ENCODE data around the gene LOXL3.

The LOXL3 gene

GRCh38 chr2:74497777-74498499, 55.8 kb downstream of the LOXL3 start:
- H3K27ac ChIP-seq (ENCODE audit: poor library complexity, severe bottlenecking), result no peak overlapping the region
- no peaks in the 10 kb centered on the region for H3K9me3 ChIP-seq (ENCODE audit: severe bottlenecking)
- DNase-seq (ENCODE audit: low spot score) (no peak), ATAC-seq (ENCODE audit: low read depth) (peak; percentile 24)
- peaks cover 14% of the 10 kb centered on the region for H3K27me3 ChIP-seq (ENCODE audit: insufficient read depth, poor library complexity, severe bottlenecking)
- peaks cover 3% of the 10 kb centered on the region; the same call in 1 of the 2 replicates for H3K36me3 ChIP-seq (ENCODE audit: low read depth)
- H3K4me3 ChIP-seq (ENCODE audit: severe bottlenecking), result peak overlapping the region; percentile 2
- H3K4me1 ChIP-seq (ENCODE audit: insufficient read depth, poor library complexity, severe bottlenecking), result peaks cover 8% of the 10 kb centered on the region
- no peak for TF ChIP-seq CTCF (IDR thresholded peaks at IDR 0.05; ENCODE audit: poor library complexity, severe bottlenecking)

- no peak for DNase-seq (ENCODE audit: low spot score)
- no peak for ATAC-seq (ENCODE audit: low read depth)
- Histone ChIP-seq H3K9me3 (ENCODE audit: severe bottlenecking) (no peaks in the 10 kb centered on the region), H3K4me3 (ENCODE audit: severe bottlenecking) (no peak overlapping the region), H3K27me3 (ENCODE audit: insufficient read depth, poor library complexity, severe bottlenecking) (peaks cover 14% of the 10 kb centered on the region), H3K36me3 (ENCODE audit: low read depth) (peaks cover 8% of the 10 kb centered on the region), H3K4me1 (ENCODE audit: insufficient read depth, poor library complexity, severe bottlenecking) (peaks cover 8% of the 10 kb centered on the region), H3K27ac (ENCODE audit: poor library complexity, severe bottlenecking) (no peak overlapping the region)
- TF ChIP-seq CTCF (IDR thresholded peaks at IDR 0.05; ENCODE audit: poor library complexity, severe bottlenecking), result no peak
These were observed 56.6 kb downstream of the LOXL3 start for GRCh38 chr2:74496997-74497776.

- TF ChIP-seq CTCF (IDR thresholded peaks at IDR 0.05; ENCODE audit: poor library complexity, severe bottlenecking), result no peak
- Histone ChIP-seq H3K4me1 (ENCODE audit: insufficient read depth, poor library complexity, severe bottlenecking) (peaks cover 8% of the 10 kb centered on the region), H3K36me3 (ENCODE audit: low read depth) (peaks cover 26% of the 10 kb centered on the region), H3K9me3 (ENCODE audit: severe bottlenecking) (no peaks in the 10 kb centered on the region), H3K27ac (ENCODE audit: poor library complexity, severe bottlenecking) (no peak overlapping the region), H3K4me3 (ENCODE audit: severe bottlenecking) (no peak overlapping the region), H3K27me3 (ENCODE audit: insufficient read depth, poor library complexity, severe bottlenecking) (peaks cover 14% of the 10 kb centered on the region)
- DNase-seq (ENCODE audit: low spot score), result no peak
- ATAC-seq (ENCODE audit: low read depth), result no peak
These were observed 58.3 kb downstream of the LOXL3 start for GRCh38 chr2:74495440-74495839.

GRCh38 chr2:74493546-74493945, 60.2 kb downstream of the LOXL3 start:
- no peak for DNase-seq (ENCODE audit: low spot score)
- H3K27ac ChIP-seq (ENCODE audit: poor library complexity, severe bottlenecking), result no peak overlapping the region
- no peaks in the 10 kb centered on the region for H3K27me3 ChIP-seq (ENCODE audit: insufficient read depth, poor library complexity, severe bottlenecking)
- ATAC-seq (ENCODE audit: low read depth), result no peak
- H3K4me1 ChIP-seq (ENCODE audit: insufficient read depth, poor library complexity, severe bottlenecking), result peaks cover 2% of the 10 kb centered on the region
- H3K9me3 ChIP-seq (ENCODE audit: severe bottlenecking), result no peaks in the 10 kb centered on the region
- no peak for TF ChIP-seq CTCF (IDR thresholded peaks at IDR 0.05; ENCODE audit: poor library complexity, severe bottlenecking)
- no peak overlapping the region for H3K4me3 ChIP-seq (ENCODE audit: severe bottlenecking)
- peaks cover 37% of the 10 kb centered on the region for H3K36me3 ChIP-seq (ENCODE audit: low read depth)
